ENCODE results near the gene PMVK.

Gene PMVK

DNA sequence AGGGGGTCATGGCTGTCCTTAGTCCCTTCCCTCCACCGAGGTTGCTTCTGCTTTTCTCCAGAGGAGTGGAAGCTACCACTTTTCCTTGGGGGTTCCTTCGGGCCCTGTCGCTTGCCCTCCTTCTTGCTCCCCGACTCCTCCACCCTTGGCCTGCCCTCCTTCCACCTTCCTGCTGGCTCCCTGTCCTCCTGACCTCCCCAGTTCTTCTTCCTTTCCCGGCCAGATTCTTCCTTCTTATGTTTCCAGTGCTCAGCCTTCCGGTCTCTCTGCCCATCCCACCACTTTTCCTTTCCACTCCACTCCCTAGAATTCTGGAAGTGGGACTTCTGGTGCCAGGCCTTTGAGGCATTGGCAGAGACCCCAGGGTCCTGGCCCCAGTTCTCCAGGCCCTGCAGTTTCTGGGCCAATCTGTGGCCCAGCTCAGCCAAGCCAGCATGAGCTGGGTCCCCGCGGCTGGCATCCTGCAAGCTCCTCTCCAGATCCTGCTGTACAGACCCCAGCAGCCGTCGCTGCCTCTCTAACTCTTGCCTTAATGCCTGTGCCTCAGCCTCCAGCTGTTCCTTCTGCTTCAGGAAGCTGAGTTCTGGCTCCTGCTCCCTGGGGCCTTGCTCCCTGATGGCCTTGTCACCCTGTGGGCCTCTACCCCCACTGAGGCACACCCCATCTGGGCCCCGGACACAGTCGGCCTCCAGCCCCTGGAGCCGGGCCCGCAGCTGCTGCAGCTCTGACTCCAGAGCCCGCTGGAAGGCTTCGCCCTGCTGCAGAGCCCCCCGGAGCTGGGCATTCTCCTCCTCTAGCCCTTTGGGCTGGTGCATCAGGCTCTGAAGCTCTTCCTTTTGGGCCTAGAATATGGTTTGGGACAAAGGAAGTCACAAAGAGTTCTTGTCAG, 9.7 kb upstream of the PMVK start:
- no peak for DNase-seq

DNA sequence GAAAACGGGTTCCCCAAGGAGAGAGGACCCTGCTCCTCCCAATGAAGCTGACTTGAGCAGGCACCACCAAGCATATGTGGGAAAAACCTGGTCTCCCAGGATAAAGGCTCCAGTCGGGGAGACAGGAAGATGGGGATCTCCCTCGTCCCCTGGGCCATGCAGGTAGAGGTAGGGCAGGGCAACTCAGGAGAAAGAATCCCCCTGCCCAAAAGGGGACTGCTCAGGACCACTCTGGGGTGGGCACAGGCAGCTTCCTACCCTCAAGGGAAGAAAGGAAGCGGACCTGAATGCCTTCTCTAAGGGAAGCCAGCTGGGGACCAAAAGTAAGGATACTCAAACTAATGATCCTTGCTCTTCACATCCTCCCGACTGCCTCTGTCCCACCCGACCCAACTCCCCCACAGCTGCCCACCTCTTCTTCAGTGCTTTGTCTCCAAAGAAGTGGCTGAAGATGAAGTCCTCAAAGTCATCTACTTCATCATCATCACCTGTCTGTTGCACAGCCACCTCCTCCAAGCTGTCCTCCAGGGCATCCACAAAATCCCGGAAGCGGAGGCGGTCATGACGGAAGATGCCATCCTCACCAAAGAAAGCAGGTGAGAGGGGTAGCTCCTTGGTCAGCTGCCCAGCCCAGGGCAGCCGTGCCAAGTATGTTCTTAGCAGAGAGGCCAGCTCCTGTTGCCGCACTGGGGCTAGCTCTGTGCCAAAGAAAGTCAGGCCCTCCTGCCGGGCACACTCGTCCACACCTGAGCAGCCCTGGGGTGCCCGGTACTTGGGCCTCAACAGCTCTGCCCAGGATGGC, 8.8 kb upstream of the PMVK start:
- no peak for DNase-seq

DNA sequence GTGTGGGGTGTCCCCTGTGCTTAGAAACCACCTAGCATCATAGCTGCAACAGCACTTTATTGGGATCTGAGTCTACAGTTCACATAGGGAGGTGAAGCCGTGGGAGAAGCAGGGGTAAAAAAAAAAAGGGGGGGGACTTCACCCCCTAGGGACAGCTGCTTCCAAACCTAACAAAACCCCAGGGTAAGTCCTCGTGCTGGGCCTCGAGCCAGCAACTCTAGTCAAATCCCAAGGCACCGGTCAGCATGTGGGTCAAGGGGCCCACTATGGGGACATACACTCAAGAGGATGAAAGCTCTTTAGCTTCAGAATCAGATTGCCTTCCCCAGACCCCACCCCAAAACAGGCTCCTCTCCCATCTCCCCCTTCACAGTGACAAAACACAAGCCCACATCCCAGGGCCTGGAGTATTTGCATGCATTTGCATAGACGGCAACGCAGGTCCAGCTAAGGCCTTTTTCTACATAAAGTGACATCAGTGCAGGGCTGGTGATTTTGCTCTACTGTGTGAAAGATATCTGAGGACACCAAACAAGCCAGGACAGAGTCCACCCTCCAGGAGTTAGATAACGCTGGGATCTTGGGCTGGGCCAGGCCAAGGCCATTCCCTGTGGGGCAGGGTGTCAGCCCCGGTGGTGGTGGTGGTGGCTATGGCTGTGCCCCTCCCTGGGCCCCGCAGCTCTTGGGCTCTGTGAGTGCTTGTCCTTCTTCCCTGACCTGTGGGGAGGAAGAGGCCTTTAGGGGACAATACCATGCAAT, 8.1 kb upstream of the PMVK start:
- no peak for DNase-seq

DNA sequence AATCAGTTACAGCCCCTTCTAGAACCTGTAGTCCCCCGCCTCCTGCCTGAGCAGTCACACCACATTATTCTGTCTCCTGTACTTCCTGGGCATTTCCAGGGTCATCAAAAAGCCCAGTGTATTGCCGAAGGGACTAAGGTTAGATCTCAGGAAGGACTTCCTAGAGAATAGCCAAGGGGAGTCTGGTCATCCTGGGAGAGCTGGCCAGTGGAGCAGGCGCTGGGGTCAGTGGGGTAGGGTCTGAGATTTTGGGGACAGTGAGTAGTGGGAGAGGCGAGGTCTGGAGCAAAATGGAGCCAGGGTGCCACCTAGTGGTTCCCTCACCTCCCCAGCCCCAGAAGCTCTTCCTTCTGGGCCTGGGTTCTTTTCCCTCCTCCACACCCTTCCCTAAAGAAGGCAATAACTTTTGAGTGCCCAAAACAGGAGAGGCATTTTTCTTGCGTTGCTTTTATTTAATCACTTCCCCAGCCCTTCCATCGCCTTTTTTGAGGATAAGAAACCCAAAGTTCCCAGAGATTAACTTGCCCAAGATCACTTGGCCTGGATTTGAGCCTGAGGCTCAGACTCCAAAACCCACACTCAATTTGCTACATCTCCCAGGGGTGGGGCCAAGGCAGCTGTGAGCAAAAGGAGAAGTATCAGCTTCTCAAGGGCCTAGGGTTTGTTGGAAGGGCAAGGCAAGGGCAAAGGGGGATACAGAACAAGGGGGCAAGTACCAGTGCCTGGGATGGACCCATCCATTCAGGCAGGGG, 7.3 kb upstream of the PMVK start:
- peak; percentile 81 for DNase-seq

DNA sequence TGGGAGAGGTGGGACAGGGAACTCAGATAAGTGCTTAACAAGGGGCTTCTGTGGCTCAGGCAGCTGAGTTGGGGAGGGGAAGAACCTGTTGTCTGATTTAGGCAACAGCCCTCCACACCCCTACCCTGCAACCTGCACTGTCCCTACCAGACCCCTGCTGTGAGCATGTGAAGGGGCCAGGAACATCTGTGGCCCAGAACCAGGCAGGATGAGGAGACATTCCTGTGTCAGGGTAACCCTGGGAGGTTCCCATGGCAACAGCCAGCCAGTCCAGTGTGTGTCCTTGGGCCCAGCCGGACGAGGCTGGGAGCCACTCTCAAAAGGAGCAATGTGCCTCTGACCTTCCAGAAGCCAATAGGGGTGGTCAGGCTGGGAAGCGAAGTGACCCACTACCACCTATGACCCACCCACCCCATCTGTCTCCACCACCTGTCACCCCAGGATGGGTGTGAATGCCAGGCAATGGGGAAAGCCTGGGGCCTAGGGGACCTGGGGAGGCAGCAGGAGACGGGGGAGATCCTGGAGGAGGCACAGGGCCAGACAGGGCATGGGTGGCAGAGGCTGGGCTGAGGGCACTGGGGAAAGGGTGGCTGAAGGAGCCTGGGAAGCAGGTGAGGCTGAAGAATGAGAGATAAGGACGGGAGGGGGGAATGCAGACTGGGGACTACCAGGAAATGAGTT, 5.0 kb upstream of the PMVK start:
- peak; percentile 69 for DNase-seq

DNA sequence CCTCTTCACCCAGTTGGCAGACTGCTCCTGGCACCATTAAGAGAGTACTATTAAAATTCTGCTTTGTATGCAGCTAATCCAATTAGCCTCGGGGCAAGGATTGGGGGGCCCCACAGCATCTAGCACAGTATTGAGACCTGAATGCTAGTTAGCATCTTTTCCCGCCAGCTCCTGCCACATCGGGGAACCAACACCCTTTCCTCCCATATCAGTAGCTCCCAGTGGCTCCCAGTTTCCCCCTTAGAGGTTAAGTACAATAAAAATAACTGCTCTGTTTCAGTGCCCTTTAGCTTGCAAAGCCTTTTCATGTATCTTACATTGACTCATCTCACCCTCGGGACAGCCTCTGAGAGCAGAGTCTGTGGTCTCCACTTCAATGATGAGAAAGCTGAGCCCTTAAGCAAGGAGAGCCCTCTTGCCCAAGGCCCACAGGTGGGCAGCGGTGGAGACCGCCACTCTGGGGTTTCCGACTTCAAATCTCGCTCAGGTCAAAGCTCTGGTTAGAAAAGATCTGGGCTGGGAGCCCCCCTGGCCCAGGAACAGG, 4.2 kb upstream of the PMVK start:
- DNase-seq: peak; percentile 71

DNA sequence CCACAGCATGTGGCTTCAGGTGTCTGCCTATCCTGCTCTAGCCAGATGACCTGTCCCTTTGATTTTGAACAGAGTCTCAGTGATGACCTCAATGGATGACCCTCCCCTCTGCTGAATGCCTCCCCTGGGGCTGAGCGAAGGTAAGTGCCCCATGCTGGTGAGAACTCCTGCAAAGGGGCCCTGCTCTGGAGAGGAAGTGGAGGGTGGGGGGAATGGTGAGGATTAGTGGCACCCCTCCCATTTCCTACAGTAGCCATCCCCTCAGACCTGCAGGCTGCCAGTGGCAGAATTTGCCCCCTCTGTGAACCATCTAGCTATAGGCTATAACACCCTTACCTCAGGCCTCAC, 3.7 kb upstream of the PMVK start:
- no peak for DNase-seq

DNA sequence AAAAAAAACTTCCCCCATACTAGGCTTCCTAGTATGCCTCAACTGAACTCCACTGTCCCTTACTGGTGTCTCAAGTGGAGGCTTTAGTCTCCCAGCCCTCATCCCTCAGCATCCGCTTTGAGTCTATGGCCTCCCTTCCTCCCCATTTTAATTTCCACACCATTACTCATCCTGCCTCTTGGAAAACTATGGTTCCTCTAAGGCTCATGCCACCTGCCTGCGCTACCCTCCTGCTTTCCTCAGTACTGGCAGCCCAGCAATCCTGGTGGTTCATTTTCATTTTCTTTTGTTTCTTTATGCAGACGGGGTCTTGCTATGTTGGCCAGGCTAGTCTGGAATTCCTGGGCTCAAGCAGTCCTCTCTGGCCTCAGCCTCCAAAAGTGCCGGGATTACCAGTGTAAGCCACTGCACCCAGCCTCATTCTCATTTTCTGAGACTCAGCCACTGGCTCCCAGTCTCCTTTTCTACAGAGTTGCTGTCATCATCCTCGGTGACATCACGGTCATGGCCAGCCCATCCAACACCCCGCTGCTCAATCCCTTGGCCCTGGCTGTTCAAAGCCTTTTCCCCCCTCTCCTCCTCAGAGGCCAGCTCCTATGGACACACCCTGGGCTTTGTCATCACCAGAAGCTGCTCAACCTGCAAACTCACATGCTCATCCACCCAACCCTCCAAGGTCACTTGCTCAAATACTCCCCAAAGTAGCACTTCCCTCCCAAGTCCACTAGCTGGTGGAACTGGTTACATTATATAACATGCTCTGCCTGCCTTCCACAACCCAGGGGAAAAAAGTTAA, 2.3 kb upstream of the PMVK start:
- DNase-seq: no peak

DNA sequence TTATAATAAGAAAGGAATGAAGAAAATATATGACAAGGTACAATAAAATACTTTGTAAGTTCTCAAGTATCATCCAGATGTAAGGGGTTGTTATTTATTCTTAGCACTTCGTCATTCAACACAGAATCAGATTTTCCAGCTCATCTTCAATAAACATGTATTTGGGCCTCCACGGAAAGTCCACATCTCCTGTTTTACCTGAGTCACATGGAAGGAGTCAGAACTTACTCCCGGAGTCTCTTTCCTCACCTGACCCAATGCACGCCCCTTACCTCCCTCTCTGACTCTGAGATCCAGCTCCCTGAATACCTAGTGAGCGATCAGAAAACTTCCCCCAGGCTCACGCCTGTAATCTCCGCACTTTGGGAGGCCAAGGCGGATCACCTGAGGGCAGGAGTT, 1.5 kb upstream of the PMVK start:
- no peak for DNase-seq

DNA sequence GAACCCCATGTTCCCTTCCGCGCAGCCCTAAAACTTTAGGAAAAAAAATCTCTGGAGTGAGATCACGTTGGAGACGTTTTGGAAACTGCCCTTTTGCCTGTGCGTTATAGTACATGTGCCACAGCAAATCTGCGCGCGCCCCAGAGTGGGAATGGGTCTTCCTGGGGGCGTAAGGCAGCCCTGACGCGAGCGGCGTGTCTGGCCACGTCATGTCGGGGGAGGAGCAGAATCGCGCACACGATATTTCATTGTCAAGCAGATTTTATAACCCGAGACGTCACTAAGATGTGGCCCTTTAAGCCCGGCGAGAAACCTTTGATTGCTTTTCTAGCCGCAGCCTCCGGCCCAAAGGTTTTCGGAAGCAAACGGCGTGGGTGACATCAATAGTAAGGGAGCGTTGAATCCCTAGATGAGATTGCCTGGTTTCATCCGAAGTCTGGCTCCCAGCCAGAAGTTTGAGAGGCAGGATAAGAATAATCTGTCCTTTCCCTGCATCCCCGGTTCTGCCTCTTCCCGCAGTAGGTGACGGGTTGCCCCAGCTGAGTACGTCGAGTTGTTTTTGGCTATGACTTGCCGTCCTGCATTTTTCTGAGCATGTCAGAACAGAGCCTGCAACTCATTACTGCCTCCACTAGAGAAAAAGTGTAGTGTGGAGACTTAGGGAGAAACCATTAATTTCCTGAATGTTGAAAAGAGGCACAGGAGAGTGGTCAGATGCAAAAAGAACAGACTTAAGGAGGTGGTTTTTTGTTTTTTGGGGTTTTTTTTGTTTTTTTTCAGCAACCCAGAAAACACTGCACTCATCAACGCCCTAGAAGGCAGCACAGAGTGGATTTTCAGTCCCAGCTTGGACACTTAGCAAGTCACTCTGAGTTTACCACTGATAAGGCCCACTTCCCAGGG, 817 bp upstream of the PMVK start:
- DNase-seq: peak; percentile 96

DNA sequence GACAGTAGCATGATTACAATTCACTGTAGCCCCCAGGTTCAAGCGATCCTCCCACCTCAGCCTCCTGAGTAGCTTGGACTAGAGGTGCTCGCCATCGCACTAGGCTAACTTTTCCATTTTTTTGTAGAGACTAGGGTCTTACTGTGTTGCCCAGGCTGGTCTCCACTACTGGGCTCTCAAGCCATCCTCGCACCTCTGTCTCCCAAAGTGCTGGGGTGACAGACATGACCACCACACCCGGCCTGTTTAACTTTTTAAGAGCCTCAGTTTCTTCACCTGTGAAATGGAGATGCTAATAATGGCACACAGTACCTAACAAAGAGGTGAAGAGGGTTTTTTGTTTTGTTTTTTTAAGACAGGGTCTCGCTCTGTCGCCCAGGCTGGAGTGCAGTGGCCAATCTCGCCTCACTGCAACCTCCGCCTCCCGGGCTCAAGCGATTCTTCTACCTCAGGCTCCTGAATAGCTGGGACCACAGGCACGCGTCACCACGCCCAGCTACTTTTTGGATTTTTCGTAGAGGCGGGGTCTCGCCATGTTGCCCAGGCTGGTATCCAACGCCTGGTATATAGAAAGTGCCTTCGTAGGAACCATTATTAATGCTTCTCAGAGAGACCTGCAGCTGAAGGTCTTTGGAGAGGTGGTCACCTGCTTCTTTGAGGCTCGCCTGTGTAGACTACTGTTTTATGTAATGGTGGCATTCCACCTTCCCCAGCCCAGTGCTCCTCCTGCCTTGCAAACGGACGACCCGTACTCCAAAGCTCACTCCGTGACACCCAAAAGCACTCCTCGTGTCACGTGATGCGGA, 567 bp downstream of the PMVK start:
- DNase-seq: no peak

DNA sequence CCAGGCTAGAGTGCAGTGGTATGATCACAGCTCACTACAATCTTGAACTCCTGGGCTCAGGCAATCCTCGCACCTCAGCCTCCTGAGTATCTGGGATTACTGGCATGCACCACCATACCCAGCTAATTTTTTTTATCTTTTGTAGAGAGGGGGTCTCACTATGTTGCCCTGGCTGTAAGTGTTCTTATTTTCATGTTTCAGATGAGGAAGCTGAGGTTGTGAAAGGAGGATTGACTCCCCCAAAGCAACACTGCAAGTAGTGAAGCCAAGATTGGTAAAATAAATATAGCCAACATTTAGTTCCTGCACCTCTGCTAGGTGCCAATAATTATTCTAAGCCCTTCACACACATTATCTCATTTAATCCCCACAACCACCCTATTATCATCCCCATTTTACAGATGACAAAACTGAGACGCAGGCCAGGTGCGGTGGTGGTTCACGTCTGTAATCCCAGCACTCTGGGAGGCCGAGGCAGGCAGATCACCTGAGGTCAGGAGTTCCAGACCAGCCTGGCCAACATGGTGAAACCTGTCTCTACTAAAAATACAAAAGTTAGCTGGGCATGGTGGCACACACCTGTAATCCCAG, 2.1 kb downstream of the PMVK start:
- DNase-seq: no peak

DNA sequence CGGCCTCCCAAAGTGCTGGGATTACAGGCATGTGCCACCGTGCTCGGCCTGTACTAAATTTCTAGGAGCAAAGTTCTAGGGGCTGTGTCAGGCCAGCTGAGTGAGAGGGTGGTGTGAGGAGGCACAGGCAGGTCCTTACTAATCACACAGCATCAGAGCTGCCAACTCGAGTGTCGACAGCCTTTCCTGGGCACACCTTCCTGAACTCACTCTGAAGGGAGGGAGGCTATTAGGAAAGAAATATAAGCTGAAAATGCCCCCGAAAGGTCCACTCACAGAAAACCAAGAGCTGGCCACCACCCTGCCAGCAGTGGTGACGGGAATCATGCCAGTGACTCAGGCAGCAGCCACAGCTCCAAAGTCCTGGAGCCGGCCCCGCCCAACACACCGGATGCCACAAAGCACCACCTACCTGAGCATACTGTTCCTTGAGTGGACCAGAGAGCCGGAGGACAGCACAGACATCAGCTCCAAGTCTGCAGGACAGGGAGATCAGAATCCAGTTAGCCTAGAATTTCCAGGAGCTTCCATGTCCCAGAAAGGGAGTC, 4.5 kb downstream of the PMVK start:
- DNase-seq: no peak

DNA sequence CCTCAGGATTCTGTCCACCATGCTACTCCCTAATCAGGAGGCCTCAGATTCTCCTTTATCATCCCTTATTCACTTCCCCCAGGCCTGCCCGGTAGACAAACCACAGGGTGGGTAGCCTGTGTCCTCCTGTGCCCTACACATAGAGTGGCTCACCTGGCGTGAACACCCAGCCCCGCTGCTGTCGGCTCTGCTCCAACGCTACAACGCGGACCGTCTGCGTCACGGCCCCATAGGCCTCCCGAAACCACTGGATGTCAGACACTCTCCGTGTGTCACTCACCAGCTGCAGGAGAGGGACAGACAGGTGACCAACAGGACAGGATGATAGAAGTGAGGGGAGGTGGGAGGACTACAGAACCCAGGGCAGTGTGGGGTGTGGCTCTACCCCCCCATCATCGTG, 10.3 kb downstream of the PMVK start:
- DNase-seq: no peak

DNA sequence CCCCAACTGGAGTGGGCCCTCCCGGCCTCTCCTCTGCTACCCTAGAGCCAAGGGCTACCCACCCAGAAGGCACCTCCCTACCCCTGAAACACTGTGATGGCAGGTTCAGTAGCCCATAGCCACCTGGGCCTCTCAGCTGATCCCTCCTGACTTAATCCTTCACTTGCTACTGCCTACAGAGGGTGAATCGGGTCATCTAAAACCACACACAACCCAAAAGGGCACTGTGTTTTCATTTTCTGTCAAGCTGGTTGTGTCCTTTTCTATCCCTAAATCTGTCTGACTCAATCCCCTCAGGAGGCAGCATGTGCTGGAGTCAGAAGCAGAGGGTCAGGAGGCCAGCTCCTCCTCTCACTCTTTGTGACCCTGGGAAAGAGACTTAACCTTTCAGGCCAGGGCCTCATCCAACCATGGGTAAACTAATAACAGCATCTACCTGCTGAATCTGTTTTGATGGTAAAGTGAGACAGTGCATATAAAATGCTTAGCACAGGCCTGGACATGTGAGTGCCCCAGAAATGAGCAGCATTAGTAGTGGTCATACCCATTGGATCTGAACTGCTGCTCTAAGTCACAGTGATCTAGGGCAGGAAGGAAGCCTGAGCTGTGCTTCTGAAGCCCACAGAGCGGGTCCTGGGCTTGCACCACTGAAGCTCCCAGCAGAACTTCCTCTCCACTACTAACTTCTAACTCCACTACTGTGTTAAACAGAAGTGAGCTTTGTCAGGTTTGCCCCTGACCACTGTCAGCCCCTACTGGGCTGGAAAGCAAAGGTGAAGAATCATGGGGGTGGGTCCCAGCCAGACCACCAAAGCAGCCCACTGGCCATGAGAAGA, 11.0 kb downstream of the PMVK start:
- DNase-seq: no peak

DNA sequence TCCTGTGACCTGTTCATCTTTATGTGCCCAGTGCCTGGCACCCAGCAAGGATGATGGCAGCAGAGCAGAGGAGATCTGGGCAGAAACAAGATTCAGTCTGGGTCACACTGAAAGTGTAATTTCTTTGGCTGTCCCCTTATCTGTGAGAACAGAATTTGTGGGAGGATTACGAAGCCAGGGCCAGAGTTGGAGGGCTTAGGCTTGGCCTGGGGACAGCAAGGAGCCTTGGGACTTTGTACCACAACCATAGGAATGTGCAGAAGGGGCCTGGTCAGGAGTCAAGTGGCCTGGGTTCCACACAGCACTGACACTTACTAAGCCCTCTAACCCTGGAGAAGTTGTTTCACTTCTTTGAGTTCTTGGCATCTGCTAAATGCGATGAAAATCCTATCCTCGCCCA, 12.8 kb downstream of the PMVK start:
- DNase-seq: no peak

DNA sequence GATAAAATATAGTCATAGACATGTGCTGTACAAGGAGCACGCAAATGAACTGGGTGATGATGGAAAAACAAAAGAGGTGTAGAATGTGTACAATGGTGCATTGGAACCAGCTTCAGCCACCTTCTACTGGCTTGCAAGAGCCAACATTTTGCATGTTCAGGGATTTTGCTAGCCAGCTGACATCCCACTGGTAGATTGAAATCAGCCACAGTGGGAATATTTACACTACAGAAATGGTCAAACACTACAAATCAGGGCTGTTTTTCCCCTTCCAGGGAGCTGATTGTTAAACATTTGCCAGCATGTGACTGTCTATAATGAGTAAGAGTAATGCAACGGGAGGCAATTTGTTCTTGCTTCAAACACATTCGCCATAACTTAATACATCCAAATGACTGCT, 23.2 kb downstream of the PMVK start:
- no peak for DNase-seq

Data from NCI-H82 (cell line).